Type B pancreatic cell (in vitro differentiated cells): Measurements from ENCODE around the gene PPIL3. TPM values are rescaled to one million over a fixed set of nuclear protein-coding genes. Genes with fewer than 3 reads are reported as not detected.
"Not testable (repeated sequence)": the region's sequence is repeated elsewhere in the genome, so short reads cannot be mapped to it uniquely, and the experiment has no call there.

ENCODE experiments used
- DNase-seq: peaks from one replicate; pipeline ENCODE4 v3.0.0; 2021; ENCODE audit warnings: mixed read lengths; ENCODE audit not compliant: unreplicated experiment; ENCODE audit errors: extremely low spot score
- H3K27ac Mint-ChIP-seq: 2 replicates; pipeline ENCODE4 v1.8.0; 2021; ENCODE audit warnings: mild to moderate bottlenecking, mixed read lengths
- H3K27me3 Mint-ChIP-seq: 2 replicates; pipeline ENCODE4 v1.8.0; 2021; ENCODE audit warnings: mixed read lengths
- H3K36me3 Mint-ChIP-seq: 2 replicates; pipeline ENCODE4 v1.8.0; 2021; ENCODE audit warnings: mixed read lengths
- H3K4me1 Mint-ChIP-seq: one replicate; pipeline ENCODE4 v1.8.0; 2021; ENCODE audit warnings: mixed read lengths; ENCODE audit not compliant: unreplicated experiment
- H3K4me3 Mint-ChIP-seq: 2 replicates; pipeline ENCODE4 v1.8.0; 2021; ENCODE audit warnings: mild to moderate bottlenecking, mixed read lengths
- H3K9me3 Mint-ChIP-seq: 2 replicates; pipeline ENCODE4 v1.8.0; 2021; ENCODE audit warnings: mixed read lengths
- CTCF ChIP-seq: fragments of 200-600 bp; sonication (generic); conservative IDR thresholded peaks from 2 replicates; pipeline ENCODE4 v1.5.0; 2021; ENCODE audit warnings: antibody characterized with exemption, mild to moderate bottlenecking
- total RNA-seq: library from RNA; stranded (reverse); gene quantifications from 2 replicates; pipeline ENCODE4 v1.2.1, GENCODE V29; 2021; ENCODE audit warnings: low replicate concordance

Gene PPIL3
- total RNA-seq, 1 donor from 2014 or later = 47.2 TPM

GRCh38 chr2:200909958-200910357, 21.1 kb upstream of the PPIL3 start:
- DNase-seq = no peak

GRCh38 chr2:200905618-200906296, 16.9 kb upstream of the PPIL3 start:
- peaks cover 4% of the 10 kb centered on the region for H3K4me1 Mint-ChIP-seq
- H3K27me3 Mint-ChIP-seq = no peaks in the 10 kb centered on the region
- H3K9me3 Mint-ChIP-seq = no peaks in the 10 kb centered on the region
- H3K27ac Mint-ChIP-seq = no peak overlapping the region
- no peak overlapping the region for H3K4me3 Mint-ChIP-seq
- DNase-seq = no peak
- peaks cover 10% of the 10 kb centered on the region for H3K36me3 Mint-ChIP-seq
- TF ChIP-seq CTCF = peak; percentile 76

More at GRCh38 chr2:200909958-200910357, 21.1 kb upstream of the PPIL3 start:
- Mint-ChIP-seq H3K27me3 (no peaks in the 10 kb centered on the region), H3K4me3 (no peak overlapping the region), H3K36me3 (peaks cover 20% of the 10 kb centered on the region), H3K27ac (no peak overlapping the region), H3K4me1 (no peaks in the 10 kb centered on the region), H3K9me3 (no peaks in the 10 kb centered on the region)
- no peak for TF ChIP-seq CTCF

- Mint-ChIP-seq H3K4me3 (no peak overlapping the region), H3K4me1 (peaks cover 4% of the 10 kb centered on the region), H3K9me3 (no peaks in the 10 kb centered on the region), H3K27me3 (no peaks in the 10 kb centered on the region), H3K27ac (no peak overlapping the region), H3K36me3 (peaks cover 8% of the 10 kb centered on the region)
- DNase-seq = no peak
- peak; percentile 88 for TF ChIP-seq CTCF
Observed at GRCh38 chr2:200901459-200902072, 12.7 kb upstream of the PPIL3 start.

GRCh38 chr2:200899482-200899881, 10.6 kb upstream of the PPIL3 start:
- no peak for TF ChIP-seq CTCF
- Mint-ChIP-seq H3K27ac (no peak overlapping the region), H3K36me3 (peaks cover 21% of the 10 kb centered on the region), H3K4me1 (peaks cover 4% of the 10 kb centered on the region), H3K9me3 (no peaks in the 10 kb centered on the region), H3K4me3 (no peak overlapping the region), H3K27me3 (no peaks in the 10 kb centered on the region)
- no peak for DNase-seq

GRCh38 chr2:200881715-200882249, 7.1 kb downstream of the PPIL3 start:
- not testable (repeated sequence) for H3K36me3 Mint-ChIP-seq, DNase-seq, H3K4me3 Mint-ChIP-seq, H3K4me1 Mint-ChIP-seq, H3K9me3 Mint-ChIP-seq, H3K27me3 Mint-ChIP-seq, H3K27ac Mint-ChIP-seq

- Mint-ChIP-seq H3K4me3 (no peak overlapping the region), H3K36me3 (peaks cover 9% of the 10 kb centered on the region), H3K27ac (no peak overlapping the region), H3K9me3 (no peaks in the 10 kb centered on the region), H3K4me1 (no peaks in the 10 kb centered on the region), H3K27me3 (no peaks in the 10 kb centered on the region)
- TF ChIP-seq CTCF = no peak
- no peak for DNase-seq
Observed at GRCh38 chr2:200878289-200878880, 10.5 kb downstream of the PPIL3 start.
